SK-N-SH (cell line): ENCODE results near the gene CLRN2. TPM values are rescaled to one million over a fixed set of nuclear protein-coding genes. Genes with fewer than 3 reads are reported as not detected.

Experiments used
- CTCF ChIA-PET: fragments of 300-600, 350-600 bp; formaldehyde crosslinking; extraction: SDS; loops from one replicate; lab custom pipeline; 2021; lab: Yijun Ruan, JAX
- POLR2A ChIA-PET: fragments of 350-600 bp; sonication (Branson Sonifier 250); formaldehyde crosslinking; extraction: SDS; loops from one replicate; lab custom pipeline; 2020; ENCODE audit warnings: antibody characterized with exemption, inconsistent platforms; lab: Yijun Ruan, JAX
- DNase-seq: peaks from one replicate; pipeline ENCODE4 v3.0.0; 2012
- H2AFZ ChIP-seq: fragments of 200-600 bp; sonication (generic); 2 replicates; pipeline ENCODE4 v1.8.1; 2016; ENCODE audit warnings: antibody characterized with exemption, mild to moderate bottlenecking, low read depth
- H3F3A ChIP-seq: fragments of 200-600 bp; sonication (generic); replicated peaks from 2 replicates; pipeline ENCODE3; 2016; ENCODE audit warnings: antibody characterized with exemption, mild to moderate bottlenecking; ENCODE audit not compliant: insufficient read depth
- H3K27ac ChIP-seq, 2 experiments: fragments of 200-500 bp in 1 of 2; fragments of 200-600 bp in 1 of 2; sonication (Bioruptor generic) in 1 of 2; sonication (generic), shearing (Covaris generic) in 1 of 2; 2 replicates each; pipeline versions ENCODE4 v1.5.1 to v1.6.1; 2014 to 2016; ENCODE audit warnings: low read depth in 2 of 2, inconsistent platforms in 1 of 2, low read length in 1 of 2, mild to moderate bottlenecking in 1 of 2, mixed read lengths in 1 of 2
- H3K27me3 ChIP-seq: fragments of 200-600 bp; sonication (generic), shearing (Covaris generic); 2 replicates; pipeline ENCODE4 v1.6.1; 2016; ENCODE audit warnings: mixed run types; ENCODE audit not compliant: insufficient read depth
- H3K36me3 ChIP-seq, 2 experiments: fragments of 200-500 bp in 1 of 2; fragments of 200-600 bp in 1 of 2; sonication (Bioruptor generic) in 1 of 2; sonication (generic) in 1 of 2; replicated peaks in 1 of 2; 2 replicates each; pipeline versions ENCODE3 to v1.5.1; 2014 to 2016; ENCODE audit warnings: low read length in 1 of 2, mild to moderate bottlenecking in 1 of 2; ENCODE audit not compliant: insufficient read depth in 2 of 2, control insufficient read depth in 1 of 2
- H3K4me1 ChIP-seq, 2 experiments: fragments of 200-500 bp in 1 of 2; fragments of 200-600 bp in 1 of 2; sonication (Bioruptor generic) in 1 of 2; sonication (generic), shearing (Covaris generic) in 1 of 2; 2 replicates each; pipeline versions ENCODE4 v1.5.1 to v1.6.1; 2014 to 2016; ENCODE audit warnings: low read depth in 1 of 2, low read length in 1 of 2, mixed run types in 1 of 2; ENCODE audit not compliant: insufficient read depth in 2 of 2, control insufficient read depth in 1 of 2
- H3K4me2 ChIP-seq: fragments of 200-600 bp; sonication (generic), shearing (Covaris generic); 2 replicates; pipeline ENCODE4 v1.6.1; 2017; ENCODE audit warnings: mixed run types
- H3K4me3 ChIP-seq, 2 experiments: fragments of 200-500 bp in 1 of 2; fragments of 200-600 bp in 1 of 2; sonication (Bioruptor generic) in 1 of 2; sonication (generic), shearing (Covaris generic) in 1 of 2; 2 replicates each; pipeline versions ENCODE4 v1.5.1 to v1.8.1; 2014 to 2016; ENCODE audit warnings: low read depth in 2 of 2, inconsistent platforms in 1 of 2, low read length in 1 of 2, mild to moderate bottlenecking in 1 of 2, mixed read lengths in 1 of 2, moderate library complexity in 1 of 2
- H3K79me2 ChIP-seq: fragments of 200-600 bp; sonication (generic); 2 replicates; pipeline ENCODE4 v1.8.1; 2017; ENCODE audit warnings: mild to moderate bottlenecking; ENCODE audit not compliant: insufficient read depth
- H3K9ac ChIP-seq: fragments of 200-600 bp; sonication (generic); 2 replicates; pipeline ENCODE4 v1.6.1; 2017; ENCODE audit warnings: mixed run types
- H3K9me2 ChIP-seq: fragments of 200-600 bp; sonication (generic); 2 replicates; pipeline ENCODE4 v1.6.1; 2017; ENCODE audit warnings: mixed run types
- H3K9me3 ChIP-seq: fragments of 200-600 bp; sonication (generic); 2 replicates; pipeline ENCODE4 v1.6.1; 2017; ENCODE audit warnings: mixed run types, mild to moderate bottlenecking, moderate library complexity
- H4K20me1 ChIP-seq: fragments of 200-600 bp; sonication (generic); 2 replicates; pipeline ENCODE4 v1.6.1; 2017; ENCODE audit warnings: mild to moderate bottlenecking, mixed run types; ENCODE audit not compliant: insufficient read depth
- EP300 ChIP-seq, 2 experiments: IDR thresholded peaks; 2 replicates each; pipeline versions ENCODE4 v1.4.0 to v1.6.1; 2012; ENCODE audit warnings: borderline replicate concordance in 1 of 2, low read depth in 1 of 2, low read length in 1 of 2
- FOXJ3 ChIP-seq: sonication (generic); formaldehyde crosslinking; IDR thresholded peaks from 2 replicates; pipeline ENCODE4 v1.5.1; 2020; ENCODE audit warnings: mild to moderate bottlenecking, missing genetic modification reagents
- FOXM1 ChIP-seq: IDR thresholded peaks from 2 replicates; pipeline ENCODE4 v1.4.0; 2012; ENCODE audit warnings: low read depth, mild to moderate bottlenecking
- MEF2A ChIP-seq: IDR thresholded peaks from 2 replicates; pipeline ENCODE4 v1.4.0; 2012; ENCODE audit warnings: low read depth, borderline replicate concordance
- POLR2AphosphoS5 ChIP-seq: IDR thresholded peaks from 2 replicates; pipeline ENCODE4 v1.6.1; 2012; ENCODE audit warnings: low read depth, low read length
- RAD21 ChIP-seq: IDR thresholded peaks from 2 replicates; pipeline ENCODE4 v1.6.1; 2012; ENCODE audit warnings: mild to moderate bottlenecking, low read length
- RXRA ChIP-seq: IDR thresholded peaks from 2 replicates; pipeline ENCODE4 v1.4.0; 2012; ENCODE audit warnings: low read depth, mild to moderate bottlenecking, borderline replicate concordance
- SMC3 ChIP-seq: IDR thresholded peaks from 2 replicates; pipeline ENCODE4 v1.6.1; 2012; ENCODE audit warnings: low read depth, low read length, improper control_type of control experiment
- WGBS: methylation state at CpG from one replicate; pipeline ENCODE4 v1.1.6; 2017; ENCODE audit warnings: low lambda C conversion rate; 5-methylcytosine and 5-hydroxymethylcytosine counted together
- polyA plus RNA-seq, 3 experiments: library from polyadenylated mRNA; depleted of rRNA; stranded (reverse); fragments of >200 nt; gene quantifications; 2 replicates each; pipeline ENCODE4 v1.2.3, GENCODE V29; 2012
- TF ChIP-seq, protein P1 (sequence below): IDR thresholded peaks from 2 replicates; pipeline ENCODE4 v1.4.0; 2012; ENCODE audit warnings: low read depth
- TF ChIP-seq, protein P2 (sequence below): fragments of 200-600 bp; sonication (generic); IDR thresholded peaks from 2 replicates; pipeline ENCODE4 v1.6.1; 2017; ENCODE audit warnings: antibody characterized with exemption, mild to moderate bottlenecking, moderate library complexity
- TF ChIP-seq, protein P3 (sequence below): fragments of 150-350 bp; IDR thresholded peaks from 2 replicates; pipeline ENCODE4 v1.6.1; 2016; ENCODE audit warnings: mild to moderate bottlenecking, low read depth, low read length
- TF ChIP-seq, protein P4 (sequence below): IDR thresholded peaks from 2 replicates; pipeline ENCODE4 v1.6.1; 2012; ENCODE audit warnings: mild to moderate bottlenecking, low read depth, low read length, moderate library complexity
- TF ChIP-seq, protein P5 (sequence below): IDR thresholded peaks from 2 replicates; pipeline ENCODE4 v1.4.0; 2012; ENCODE audit warnings: low read depth, borderline replicate concordance

CLRN2 gene
- polyA plus RNA-seq, 1 of the 3 experiments (the other 2 are of a cell fraction): not detected

DNA sequence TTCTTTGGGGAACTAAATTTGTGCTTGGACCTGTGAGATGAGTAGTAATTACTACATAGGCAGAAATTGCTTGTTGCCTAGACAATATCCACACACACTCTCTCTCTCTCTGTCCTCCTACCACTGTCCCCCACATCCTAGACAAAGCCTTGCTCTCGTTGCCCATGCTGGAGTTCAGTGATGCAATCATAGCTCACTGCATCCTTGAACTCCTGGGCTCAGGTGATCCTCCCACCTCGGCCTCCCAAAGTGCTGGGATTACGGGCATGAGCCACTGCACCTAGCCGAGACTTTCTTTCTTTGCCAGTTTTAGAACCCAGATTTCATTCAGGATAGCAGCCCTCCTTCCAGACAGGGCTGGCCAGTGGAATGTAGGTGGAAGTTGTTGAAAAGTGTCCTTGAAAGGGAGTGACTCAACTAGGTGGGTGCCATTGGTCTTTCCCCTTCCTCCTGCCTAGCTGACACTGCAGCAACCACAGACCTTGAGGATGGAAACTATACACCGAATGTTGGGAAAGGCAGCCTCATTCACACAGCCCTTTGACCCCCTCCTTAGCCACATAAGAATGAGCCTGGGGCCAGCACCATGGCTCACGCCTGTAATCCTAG, 45.2 kb downstream of the CLRN2 start:
- CTCF ChIA-PET: no interaction called here
- H3K9me2 ChIP-seq: no peaks in the 10 kb centered on the region
- H3K9ac ChIP-seq: no peak overlapping the region
- no peak overlapping the region for H3K4me3 ChIP-seq
- no peaks in the 10 kb centered on the region for H3K36me3 ChIP-seq
- H4K20me1 ChIP-seq: no peaks in the 10 kb centered on the region
- peaks cover 0 to 17% of the 10 kb centered on the region in 2 experiments; a peak in 1 of 4 replicates for H3K4me1 ChIP-seq
- no peak overlapping the region for H3K4me2 ChIP-seq
- TF ChIP-seq, protein P1, sequence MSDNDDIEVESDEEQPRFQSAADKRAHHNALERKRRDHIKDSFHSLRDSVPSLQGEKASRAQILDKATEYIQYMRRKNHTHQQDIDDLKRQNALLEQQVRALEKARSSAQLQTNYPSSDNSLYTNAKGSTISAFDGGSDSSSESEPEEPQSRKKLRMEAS: no peak
- no peak for TF ChIP-seq FOXJ3
- TF ChIP-seq MEF2A: no peak
- no peak for TF ChIP-seq EP300 (IDR thresholded peaks at IDR 0.05; ENCODE audit: borderline replicate concordance in 1 of 2, low read depth in 1 of 2, low read length in 1 of 2)
- TF ChIP-seq, protein P2, sequence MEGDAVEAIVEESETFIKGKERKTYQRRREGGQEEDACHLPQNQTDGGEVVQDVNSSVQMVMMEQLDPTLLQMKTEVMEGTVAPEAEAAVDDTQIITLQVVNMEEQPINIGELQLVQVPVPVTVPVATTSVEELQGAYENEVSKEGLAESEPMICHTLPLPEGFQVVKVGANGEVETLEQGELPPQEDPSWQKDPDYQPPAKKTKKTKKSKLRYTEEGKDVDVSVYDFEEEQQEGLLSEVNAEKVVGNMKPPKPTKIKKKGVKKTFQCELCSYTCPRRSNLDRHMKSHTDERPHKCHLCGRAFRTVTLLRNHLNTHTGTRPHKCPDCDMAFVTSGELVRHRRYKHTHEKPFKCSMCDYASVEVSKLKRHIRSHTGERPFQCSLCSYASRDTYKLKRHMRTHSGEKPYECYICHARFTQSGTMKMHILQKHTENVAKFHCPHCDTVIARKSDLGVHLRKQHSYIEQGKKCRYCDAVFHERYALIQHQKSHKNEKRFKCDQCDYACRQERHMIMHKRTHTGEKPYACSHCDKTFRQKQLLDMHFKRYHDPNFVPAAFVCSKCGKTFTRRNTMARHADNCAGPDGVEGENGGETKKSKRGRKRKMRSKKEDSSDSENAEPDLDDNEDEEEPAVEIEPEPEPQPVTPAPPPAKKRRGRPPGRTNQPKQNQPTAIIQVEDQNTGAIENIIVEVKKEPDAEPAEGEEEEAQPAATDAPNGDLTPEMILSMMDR: no peak
- TF ChIP-seq, protein P3, sequence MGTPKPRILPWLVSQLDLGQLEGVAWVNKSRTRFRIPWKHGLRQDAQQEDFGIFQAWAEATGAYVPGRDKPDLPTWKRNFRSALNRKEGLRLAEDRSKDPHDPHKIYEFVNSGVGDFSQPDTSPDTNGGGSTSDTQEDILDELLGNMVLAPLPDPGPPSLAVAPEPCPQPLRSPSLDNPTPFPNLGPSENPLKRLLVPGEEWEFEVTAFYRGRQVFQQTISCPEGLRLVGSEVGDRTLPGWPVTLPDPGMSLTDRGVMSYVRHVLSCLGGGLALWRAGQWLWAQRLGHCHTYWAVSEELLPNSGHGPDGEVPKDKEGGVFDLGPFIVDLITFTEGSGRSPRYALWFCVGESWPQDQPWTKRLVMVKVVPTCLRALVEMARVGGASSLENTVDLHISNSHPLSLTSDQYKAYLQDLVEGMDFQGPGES: no peak
- TF ChIP-seq, protein P4, sequence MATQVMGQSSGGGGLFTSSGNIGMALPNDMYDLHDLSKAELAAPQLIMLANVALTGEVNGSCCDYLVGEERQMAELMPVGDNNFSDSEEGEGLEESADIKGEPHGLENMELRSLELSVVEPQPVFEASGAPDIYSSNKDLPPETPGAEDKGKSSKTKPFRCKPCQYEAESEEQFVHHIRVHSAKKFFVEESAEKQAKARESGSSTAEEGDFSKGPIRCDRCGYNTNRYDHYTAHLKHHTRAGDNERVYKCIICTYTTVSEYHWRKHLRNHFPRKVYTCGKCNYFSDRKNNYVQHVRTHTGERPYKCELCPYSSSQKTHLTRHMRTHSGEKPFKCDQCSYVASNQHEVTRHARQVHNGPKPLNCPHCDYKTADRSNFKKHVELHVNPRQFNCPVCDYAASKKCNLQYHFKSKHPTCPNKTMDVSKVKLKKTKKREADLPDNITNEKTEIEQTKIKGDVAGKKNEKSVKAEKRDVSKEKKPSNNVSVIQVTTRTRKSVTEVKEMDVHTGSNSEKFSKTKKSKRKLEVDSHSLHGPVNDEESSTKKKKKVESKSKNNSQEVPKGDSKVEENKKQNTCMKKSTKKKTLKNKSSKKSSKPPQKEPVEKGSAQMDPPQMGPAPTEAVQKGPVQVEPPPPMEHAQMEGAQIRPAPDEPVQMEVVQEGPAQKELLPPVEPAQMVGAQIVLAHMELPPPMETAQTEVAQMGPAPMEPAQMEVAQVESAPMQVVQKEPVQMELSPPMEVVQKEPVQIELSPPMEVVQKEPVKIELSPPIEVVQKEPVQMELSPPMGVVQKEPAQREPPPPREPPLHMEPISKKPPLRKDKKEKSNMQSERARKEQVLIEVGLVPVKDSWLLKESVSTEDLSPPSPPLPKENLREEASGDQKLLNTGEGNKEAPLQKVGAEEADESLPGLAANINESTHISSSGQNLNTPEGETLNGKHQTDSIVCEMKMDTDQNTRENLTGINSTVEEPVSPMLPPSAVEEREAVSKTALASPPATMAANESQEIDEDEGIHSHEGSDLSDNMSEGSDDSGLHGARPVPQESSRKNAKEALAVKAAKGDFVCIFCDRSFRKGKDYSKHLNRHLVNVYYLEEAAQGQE: no peak
- TF ChIP-seq FOXM1: no peak
- no peak for TF ChIP-seq RXRA
- TF ChIP-seq POLR2AphosphoS5: no peak
- TF ChIP-seq, protein P5, sequence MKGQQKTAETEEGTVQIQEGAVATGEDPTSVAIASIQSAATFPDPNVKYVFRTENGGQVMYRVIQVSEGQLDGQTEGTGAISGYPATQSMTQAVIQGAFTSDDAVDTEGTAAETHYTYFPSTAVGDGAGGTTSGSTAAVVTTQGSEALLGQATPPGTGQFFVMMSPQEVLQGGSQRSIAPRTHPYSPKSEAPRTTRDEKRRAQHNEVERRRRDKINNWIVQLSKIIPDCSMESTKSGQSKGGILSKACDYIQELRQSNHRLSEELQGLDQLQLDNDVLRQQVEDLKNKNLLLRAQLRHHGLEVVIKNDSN: no peak
- no peak for TF ChIP-seq SMC3
- no peak for TF ChIP-seq RAD21
- H3K9me3 ChIP-seq: no peaks in the 10 kb centered on the region
- peaks cover 5% of the 10 kb centered on the region; the same call in 1 of the 2 replicates for H3K27me3 ChIP-seq
- no peak overlapping the region for H3K27ac ChIP-seq
- no peaks in the 10 kb centered on the region for H3K79me2 ChIP-seq
- 81% methylated on average over 6 of the region's 6 CpGs for WGBS
- POLR2A ChIA-PET: no interaction called here
- H2AFZ ChIP-seq: no peak overlapping the region
- DNase-seq: no peak
- H3F3A ChIP-seq: no peaks in the 10 kb centered on the region
